HCT116 (cell line): ENCODE results near the gene OMP. TPM values are rescaled to one million over a fixed set of nuclear protein-coding genes. Genes with fewer than 3 reads are reported as not detected.

ENCODE experiments used
- ATAC-seq: fragments of 200-7000 bp; cut with Tn5 transposase; 2 replicates; pipeline ENCODE4 v1.9.1; 2020; ENCODE audit warnings: mild to moderate bottlenecking, moderate library complexity
- BruUV-seq: library from RNA; stranded (reverse); fragments of 400-500 nt; replicated peaks from 2 replicates; lab custom pipeline; 2021; lab: Mats Ljungman, UMichigan
- CTCF ChIA-PET: fragments of 300-600 bp; sonication (Branson Sonifier 250); formaldehyde crosslinking; loops from one replicate; lab custom pipeline; 2021; ENCODE audit warnings: antibody characterized with exemption; lab: Charles Lee
- POLR2A ChIA-PET: fragments of 300-600, 350-600 bp; sonication (Branson Sonifier 250); formaldehyde crosslinking; loops from one replicate; lab custom pipeline; 2021; ENCODE audit warnings: antibody characterized with exemption; lab: Charles Lee
- RAD21 ChIA-PET, 2 experiments: fragments of 300-600 bp; sonication (Branson Sonifier 250); formaldehyde crosslinking; loops; one replicate each; lab custom pipeline; 2023; ENCODE audit warnings: low total read pairs in 2 of 2; ENCODE audit not compliant: uncharacterized antibody in 2 of 2, unreplicated experiment in 2 of 2, low non-redundant PET in 1 of 2; lab: Charles Lee
- DNase-seq: peaks from one replicate; pipeline ENCODE4 v3.0.0-alpha.2; 2010; ENCODE audit warnings: low read depth, low spot score
- H2AFZ ChIP-seq: fragments of 200-600 bp; shearing (Covaris generic), sonication (generic); 2 replicates; pipeline ENCODE4 v1.6.1; 2017; ENCODE audit warnings: low read depth, mixed run types, mixed read lengths, antibody characterized with exemption, low read length; ENCODE audit not compliant: poor library complexity, severe bottlenecking
- H3K27ac ChIP-seq: 2 replicates; pipeline ENCODE4 v1.5.1; 2012; ENCODE audit warnings: low read depth, low read length
- H3K27me3 ChIP-seq: fragments of 200-600 bp; sonication (generic); 2 replicates; pipeline ENCODE4 v1.6.1; 2016; ENCODE audit warnings: mixed run types, low read length, mixed read lengths; ENCODE audit not compliant: insufficient read depth
- H3K36me3 ChIP-seq, 2 experiments: fragments of 200-500 bp in 1 of 2; fragments of 200-600 bp in 1 of 2; sonication (Bioruptor generic) in 1 of 2; sonication (generic) in 1 of 2; 2 replicates each; pipeline versions ENCODE4 v1.5.1 to v1.6.1; 2014 to 2016; ENCODE audit warnings: low read length in 2 of 2, inconsistent platforms in 1 of 2, mixed read lengths in 1 of 2, mixed run types in 1 of 2; ENCODE audit not compliant: insufficient read depth in 2 of 2, control insufficient read depth in 1 of 2
- H3K4me1 ChIP-seq, 2 experiments: fragments of 200-600 bp in 1 of 2; sonication (generic) in 1 of 2; 2 replicates each; pipeline versions ENCODE4 v1.5.1 to v1.6.1; 2012 to 2017; ENCODE audit warnings: low read length in 2 of 2, inconsistent platforms in 1 of 2, mild to moderate bottlenecking in 1 of 2, mixed read lengths in 1 of 2, mixed run types in 1 of 2, moderate library complexity in 1 of 2; ENCODE audit not compliant: insufficient read depth in 2 of 2, control insufficient read depth in 1 of 2
- H3K4me2 ChIP-seq: fragments of 200-600 bp; sonication (generic); 2 replicates; pipeline ENCODE4 v1.6.1; 2017; ENCODE audit warnings: mixed run types, low read length, mixed read lengths
- H3K4me3 ChIP-seq, 2 experiments: fragments of 200-600 bp in 1 of 2; sonication (generic) in 1 of 2; replicated peaks in 1 of 2; 2 replicates each; pipeline ENCODE4 v1.5.1; 2011 to 2016; ENCODE audit warnings: low read length in 2 of 2, control low read depth in 1 of 2, low read depth in 1 of 2, mild to moderate bottlenecking in 1 of 2, mixed read lengths in 1 of 2, mixed run types in 1 of 2
- H3K79me2 ChIP-seq: fragments of 200-600 bp; sonication (generic); 2 replicates; pipeline ENCODE4 v1.6.1; 2017; ENCODE audit warnings: mild to moderate bottlenecking, mixed run types, low read length, moderate library complexity, mixed read lengths; ENCODE audit not compliant: insufficient read depth
- H3K9ac ChIP-seq: fragments of 200-600 bp; sonication (generic); 2 replicates; pipeline ENCODE4 v1.6.1; 2016; ENCODE audit warnings: low read length, mixed read lengths
- H3K9me2 ChIP-seq: fragments of 200-600 bp; sonication (generic), shearing (Covaris generic); 2 replicates; pipeline ENCODE4 v1.6.1; 2017; ENCODE audit warnings: mixed run types, mild to moderate bottlenecking, moderate library complexity; ENCODE audit not compliant: insufficient read depth
- H3K9me3 ChIP-seq, 2 experiments: fragments of 200-500 bp in 1 of 2; fragments of 200-600 bp in 1 of 2; sonication (Bioruptor generic) in 1 of 2; sonication (generic) in 1 of 2; 2 replicates each; pipeline ENCODE4 v1.6.1; 2014 to 2017; ENCODE audit warnings: low read length in 2 of 2, mixed read lengths in 2 of 2, inconsistent platforms in 1 of 2, low read depth in 1 of 2, mild to moderate bottlenecking in 1 of 2, mixed run types in 1 of 2, moderate library complexity in 1 of 2; ENCODE audit not compliant: control insufficient read depth in 1 of 2, insufficient read depth in 1 of 2
- H4K20me1 ChIP-seq: fragments of 200-600 bp; sonication (generic), shearing (Covaris generic); 2 replicates; pipeline ENCODE4 v1.6.1; 2017; ENCODE audit warnings: mixed run types, mild to moderate bottlenecking, moderate library complexity; ENCODE audit not compliant: insufficient read depth
- CBX3 ChIP-seq: IDR thresholded peaks from 2 replicates; pipeline ENCODE4 v1.6.1; 2012; ENCODE audit warnings: low read depth
- EGR1 ChIP-seq: IDR thresholded peaks from 2 replicates; pipeline ENCODE4 v1.6.1; 2012; ENCODE audit warnings: low read depth
- EZH2 ChIP-seq: fragments of 200-600 bp; sonication (generic); IDR thresholded peaks from 2 replicates; pipeline ENCODE4 v1.6.1; 2017; ENCODE audit warnings: antibody characterized with exemption, mixed run types
- EZH2phosphoT487 ChIP-seq: fragments of 200-600 bp; IDR thresholded peaks from 2 replicates; pipeline ENCODE4 v1.6.1; 2018; ENCODE audit warnings: antibody characterized with exemption, borderline replicate concordance
- POLR2A ChIP-seq: IDR thresholded peaks from 2 replicates; pipeline ENCODE4 v1.7.0; 2011; ENCODE audit warnings: borderline replicate concordance; ENCODE audit not compliant: insufficient read depth, insufficient read length; ENCODE audit errors: extremely low read depth
- POLR2AphosphoS5 ChIP-seq: IDR thresholded peaks from 2 replicates; pipeline ENCODE4 v1.6.1; 2011; ENCODE audit warnings: mild to moderate bottlenecking, low read depth, low read length, moderate library complexity
- RAD21 ChIP-seq: IDR thresholded peaks from 2 replicates; pipeline ENCODE4 v1.6.1; 2012; ENCODE audit warnings: low read depth, mild to moderate bottlenecking
- REST ChIP-seq: IDR thresholded peaks from 2 replicates; pipeline ENCODE4 v1.6.1; 2012; ENCODE audit warnings: low read depth
- SIN3A ChIP-seq: IDR thresholded peaks from 2 replicates; pipeline ENCODE4 v1.6.1; 2012; ENCODE audit warnings: low read depth
- SP1 ChIP-seq: IDR thresholded peaks from 2 replicates; pipeline ENCODE4 v1.6.1; 2012; ENCODE audit warnings: low read depth
- ZFX ChIP-seq: fragments of 450-650 bp; IDR thresholded peaks from 2 replicates; pipeline ENCODE4 v1.6.1; 2017
- intact Hi-C: fragments of 100-400 bp; cut with micrococcal nuclease; formaldehyde crosslinking; loops from 2 replicates; pipeline ENCODE4 v1.10.0; 2022
- total RNA-seq: library from RNA; stranded (reverse); gene quantifications from one replicate; pipeline ENCODE4 v1.2.1, GENCODE V29; 2021; ENCODE audit not compliant: unreplicated experiment
- TF ChIP-seq, protein P1 (sequence below): IDR thresholded peaks from 2 replicates; pipeline ENCODE4 v1.6.1; 2012
- TF ChIP-seq, protein P2 (sequence below): IDR thresholded peaks from 2 replicates; pipeline ENCODE4 v1.6.1; 2012

OMP gene
- total RNA-seq, 1 experiment from 2014 or later, result not detected

DNA sequence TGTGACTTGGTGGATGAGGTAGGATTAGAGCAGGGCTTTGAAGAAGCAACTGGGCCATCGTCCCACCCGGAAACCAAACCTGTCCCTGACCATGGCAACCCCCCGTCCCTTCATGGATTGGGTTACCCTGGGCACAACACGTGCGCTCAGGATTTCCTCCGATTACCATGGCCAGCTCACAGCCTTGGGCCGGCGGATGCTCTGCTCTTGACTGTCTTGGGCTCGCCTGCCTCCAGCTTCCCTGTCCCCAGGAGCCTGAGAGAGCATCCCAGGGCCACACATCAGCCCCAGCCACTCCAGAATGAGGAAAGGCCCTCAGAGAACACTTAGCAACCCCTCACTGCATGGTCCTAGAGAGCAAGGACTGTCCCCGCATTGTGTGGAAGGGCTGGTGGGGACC is 48.2 kb downstream of the OMP start:
- Histone ChIP-seq H3K4me2 (no peak overlapping the region), H3K9me2 (no peaks in the 10 kb centered on the region), H3K27ac (no peak overlapping the region), H3K9ac (no peak overlapping the region), H3K36me3 (no peaks in the 10 kb centered on the region), H3K4me3 (no peak overlapping the region), H4K20me1 (no peaks in the 10 kb centered on the region), H3K4me1 (no peaks in the 10 kb centered on the region), H2AFZ (no peak overlapping the region), H3K27me3 (no peaks in the 10 kb centered on the region), H3K9me3 (no peaks in the 10 kb centered on the region), H3K79me2 (no peaks in the 10 kb centered on the region)
- RAD21 ChIA-PET, result no interaction called here
- POLR2A ChIA-PET, result no interaction called here
- intact Hi-C loops, result no loop called here
- TF ChIP-seq RAD21, result no peak
- TF ChIP-seq POLR2A, result no peak
- TF ChIP-seq, protein P1, sequence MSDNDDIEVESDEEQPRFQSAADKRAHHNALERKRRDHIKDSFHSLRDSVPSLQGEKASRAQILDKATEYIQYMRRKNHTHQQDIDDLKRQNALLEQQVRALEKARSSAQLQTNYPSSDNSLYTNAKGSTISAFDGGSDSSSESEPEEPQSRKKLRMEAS, result no peak
- TF ChIP-seq, protein P2, sequence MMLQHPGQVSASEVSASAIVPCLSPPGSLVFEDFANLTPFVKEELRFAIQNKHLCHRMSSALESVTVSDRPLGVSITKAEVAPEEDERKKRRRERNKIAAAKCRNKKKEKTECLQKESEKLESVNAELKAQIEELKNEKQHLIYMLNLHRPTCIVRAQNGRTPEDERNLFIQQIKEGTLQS, result no peak
- no peak for TF ChIP-seq ZFX
- TF ChIP-seq CBX3, result no peak
- no peak for TF ChIP-seq POLR2AphosphoS5
- no peak for TF ChIP-seq REST
- no peak for TF ChIP-seq SP1
- TF ChIP-seq EZH2phosphoT487, result no peak
- TF ChIP-seq SIN3A, result no peak
- no peak for TF ChIP-seq EGR1
- no peak for TF ChIP-seq EZH2
- no peak for DNase-seq
- CTCF ChIA-PET, result no interaction called here
- no peak for ATAC-seq
- no TSS peak for BruUV-seq
